ENCODE results near the gene MPHOSPH6.
"Not testable (repeated sequence)": the region's sequence is repeated elsewhere in the genome, so short reads cannot be mapped to it uniquely, and the experiment has no call there.

DNA sequence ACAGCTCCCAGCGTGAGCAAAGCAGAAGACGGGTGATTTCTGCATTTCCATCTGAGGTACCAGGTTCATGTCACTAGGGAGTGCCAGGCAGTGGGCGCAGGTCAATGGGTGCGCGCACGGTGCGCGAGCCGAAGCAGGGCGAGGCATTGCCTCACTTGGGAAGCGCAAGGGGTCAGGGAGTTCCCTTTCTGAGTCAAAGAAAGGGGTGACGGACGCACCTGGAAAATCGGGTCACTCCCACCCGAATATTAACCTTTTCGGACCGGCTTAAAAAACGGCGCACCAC, 30.8 kb downstream of the MPHOSPH6 start:
- TF ChIP-seq, protein P1, sequence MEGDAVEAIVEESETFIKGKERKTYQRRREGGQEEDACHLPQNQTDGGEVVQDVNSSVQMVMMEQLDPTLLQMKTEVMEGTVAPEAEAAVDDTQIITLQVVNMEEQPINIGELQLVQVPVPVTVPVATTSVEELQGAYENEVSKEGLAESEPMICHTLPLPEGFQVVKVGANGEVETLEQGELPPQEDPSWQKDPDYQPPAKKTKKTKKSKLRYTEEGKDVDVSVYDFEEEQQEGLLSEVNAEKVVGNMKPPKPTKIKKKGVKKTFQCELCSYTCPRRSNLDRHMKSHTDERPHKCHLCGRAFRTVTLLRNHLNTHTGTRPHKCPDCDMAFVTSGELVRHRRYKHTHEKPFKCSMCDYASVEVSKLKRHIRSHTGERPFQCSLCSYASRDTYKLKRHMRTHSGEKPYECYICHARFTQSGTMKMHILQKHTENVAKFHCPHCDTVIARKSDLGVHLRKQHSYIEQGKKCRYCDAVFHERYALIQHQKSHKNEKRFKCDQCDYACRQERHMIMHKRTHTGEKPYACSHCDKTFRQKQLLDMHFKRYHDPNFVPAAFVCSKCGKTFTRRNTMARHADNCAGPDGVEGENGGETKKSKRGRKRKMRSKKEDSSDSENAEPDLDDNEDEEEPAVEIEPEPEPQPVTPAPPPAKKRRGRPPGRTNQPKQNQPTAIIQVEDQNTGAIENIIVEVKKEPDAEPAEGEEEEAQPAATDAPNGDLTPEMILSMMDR (IDR thresholded peaks at IDR 0.05): not testable (repeated sequence)
- TF ChIP-seq POLR2A, POLR2AphosphoS5 (IDR thresholded peaks at IDR 0.05): not testable (repeated sequence)
